Testis (tissue), 3 donors: ENCODE measurements around the gene ZYX. TPM values are rescaled to one million over a fixed set of nuclear protein-coding genes. Genes with fewer than 3 reads are reported as not detected.

Source experiments
- DNase-seq: peaks from one replicate; pipeline ENCODE4 v3.0.0-alpha.2; 2019
- H3K27ac ChIP-seq, 2 donors: fragments of 200-600 bp; sonication (generic); one replicate each; pipeline ENCODE4 v1.5.1; 2019
- H3K27me3 ChIP-seq: fragments of 200-600 bp; sonication (generic); one replicate; pipeline ENCODE4 v1.5.1; 2019
- H3K36me3 ChIP-seq: fragments of 200-600 bp; sonication (generic); one replicate; pipeline ENCODE4 v1.5.1; 2017; ENCODE audit warnings: low read depth; ENCODE audit errors: missing control alignments
- H3K4me1 ChIP-seq: fragments of 200-600 bp; sonication (generic); one replicate; pipeline ENCODE4 v1.5.1; 2019
- H3K4me3 ChIP-seq, 2 donors: fragments of 200-600 bp; sonication (generic); one replicate each; pipeline ENCODE4 v1.5.1; 2017 to 2019
- H3K9me3 ChIP-seq: fragments of 200-600 bp; sonication (generic); one replicate; pipeline ENCODE4 v1.5.1; 2017
- POLR2A ChIP-seq: fragments of 450-650 bp; IDR thresholded peaks from one replicate; pipeline ENCODE4 v1.6.1; 2017; ENCODE audit warnings: antibody characterized with exemption, mild to moderate bottlenecking, moderate library complexity
- WGBS, 2 donors: methylation state at CpG; one replicate each; pipeline ENCODE4 v1.1.5; 2018; 5-methylcytosine and 5-hydroxymethylcytosine counted together
- intact Hi-C: fragments of 100-400 bp; cut with DNase I; formaldehyde crosslinking; loops from one replicate; pipeline ENCODE4 v1.15.1; 2023; ENCODE audit warnings: low total_unique reads
- polyA plus RNA-seq: library from polyadenylated mRNA; stranded (reverse); fragments of 350-450 nt; fragmentation: Illumina TruSeq; extraction: RNeasy Lipid Tissue Mini Kit (QIAGEN cat#74804); gene quantifications from one replicate; pipeline ENCODE4 v1.2.3, GENCODE V29; 2014; ENCODE audit warnings: low read depth, low replicate concordance; ENCODE audit not compliant: insufficient read depth
- total RNA-seq, 2 donors: library from RNA; depleted of rRNA; stranded (reverse); fragments of >200 nt; gene quantifications; one replicate each; pipeline ENCODE4 v1.2.3, GENCODE V29; 2016
- TF ChIP-seq, protein P1 (sequence below), 3 experiments: fragments of 450-650 bp in 2 of 3; fragments of 200-600 bp in 1 of 3; sonication (generic) in 1 of 3; IDR thresholded peaks; one replicate each; pipeline ENCODE4 v1.5.1; 2016 to 2019; ENCODE audit warnings: antibody characterized with exemption in 3 of 3, mild to moderate bottlenecking in 2 of 3, moderate library complexity in 1 of 3

The ZYX gene
- total and polyA plus RNA-seq, 3 donors from 2014 or later, result 164 to 222 (median 190) TPM

GRCh38 chr7:143385891-143386781, 5.0 kb downstream of the ZYX start:
- Histone ChIP-seq H3K27ac (peak overlapping the region in 1 of 2 donors; percentile 4), H3K4me3 (no peak overlapping the region), H3K36me3 (no peaks in the 10 kb centered on the region), H3K4me1 (peaks cover 51% of the 10 kb centered on the region), H3K27me3 (no peaks in the 10 kb centered on the region), H3K9me3 (no peaks in the 10 kb centered on the region)
- intact Hi-C loops, result no loop called here
- no peak for TF ChIP-seq POLR2A
- TF ChIP-seq, protein P1, sequence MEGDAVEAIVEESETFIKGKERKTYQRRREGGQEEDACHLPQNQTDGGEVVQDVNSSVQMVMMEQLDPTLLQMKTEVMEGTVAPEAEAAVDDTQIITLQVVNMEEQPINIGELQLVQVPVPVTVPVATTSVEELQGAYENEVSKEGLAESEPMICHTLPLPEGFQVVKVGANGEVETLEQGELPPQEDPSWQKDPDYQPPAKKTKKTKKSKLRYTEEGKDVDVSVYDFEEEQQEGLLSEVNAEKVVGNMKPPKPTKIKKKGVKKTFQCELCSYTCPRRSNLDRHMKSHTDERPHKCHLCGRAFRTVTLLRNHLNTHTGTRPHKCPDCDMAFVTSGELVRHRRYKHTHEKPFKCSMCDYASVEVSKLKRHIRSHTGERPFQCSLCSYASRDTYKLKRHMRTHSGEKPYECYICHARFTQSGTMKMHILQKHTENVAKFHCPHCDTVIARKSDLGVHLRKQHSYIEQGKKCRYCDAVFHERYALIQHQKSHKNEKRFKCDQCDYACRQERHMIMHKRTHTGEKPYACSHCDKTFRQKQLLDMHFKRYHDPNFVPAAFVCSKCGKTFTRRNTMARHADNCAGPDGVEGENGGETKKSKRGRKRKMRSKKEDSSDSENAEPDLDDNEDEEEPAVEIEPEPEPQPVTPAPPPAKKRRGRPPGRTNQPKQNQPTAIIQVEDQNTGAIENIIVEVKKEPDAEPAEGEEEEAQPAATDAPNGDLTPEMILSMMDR (IDR thresholded peaks at IDR 0.05), result no peak
- peak; percentile 84 for DNase-seq
- 39 to 51% methylated on average over 17 to 19 of the region's 19 CpGs for WGBS, 2 donors

DNA sequence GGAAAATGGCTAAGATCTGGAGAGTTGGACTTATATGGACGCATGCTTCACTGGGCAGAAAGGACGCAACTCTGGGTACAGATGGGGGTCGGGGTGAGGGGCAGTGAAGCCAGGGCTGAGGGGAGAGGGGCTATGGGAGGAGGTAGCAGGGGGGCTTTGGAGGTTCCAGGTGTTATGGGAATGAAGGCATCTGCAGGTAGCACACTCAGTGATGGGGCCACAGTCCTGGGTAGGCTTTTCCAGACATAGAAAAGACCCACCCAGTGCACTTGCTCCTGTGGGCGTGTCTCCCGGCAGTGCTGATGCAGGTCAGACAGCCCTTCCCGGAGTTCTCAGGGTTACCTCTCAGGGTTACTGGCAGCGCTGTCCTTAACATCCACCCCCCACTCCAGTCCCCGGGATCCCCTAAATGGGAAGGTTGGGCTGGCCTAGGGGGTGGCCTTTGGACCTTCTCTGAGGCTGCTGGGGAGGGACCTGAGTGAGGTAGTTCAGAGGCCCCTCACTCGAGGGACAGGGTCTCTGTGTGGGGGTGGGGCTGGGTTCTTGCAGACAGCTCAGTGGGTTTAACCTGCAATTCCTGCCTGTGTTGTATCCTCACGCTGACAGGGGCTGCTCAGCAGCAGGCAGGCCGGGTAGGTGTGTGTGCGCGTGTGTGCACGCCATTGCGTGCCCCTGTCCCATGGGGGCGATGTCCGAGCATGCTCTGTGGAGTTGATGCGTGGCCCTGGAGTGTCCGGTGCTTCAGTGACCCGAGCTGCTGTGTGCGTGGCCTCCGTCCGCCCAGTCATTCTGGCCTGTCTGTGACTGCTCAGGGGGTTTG, 6.2 kb downstream of the ZYX start:
- no peak for TF ChIP-seq POLR2A
- H3K36me3 ChIP-seq, result no peaks in the 10 kb centered on the region
- peaks cover 63% of the 10 kb centered on the region for H3K4me1 ChIP-seq
- DNase-seq, result no peak
- WGBS, 2 donors, result 87 to 90% methylated on average over 7 to 23 of the region's 23 CpGs
- H3K27ac ChIP-seq, result no peak overlapping the region
- no peaks in the 10 kb centered on the region for H3K9me3 ChIP-seq
- H3K27me3 ChIP-seq, result no peaks in the 10 kb centered on the region
- intact Hi-C loops, result no loop called here
- no peak overlapping the region for H3K4me3 ChIP-seq

GRCh38 chr7:143388051-143388450, 6.9 kb downstream of the ZYX start:
- no peak for TF ChIP-seq POLR2A
- TF ChIP-seq, protein P1 (IDR thresholded peaks at IDR 0.05), result no peak
- no peak overlapping the region for H3K27ac ChIP-seq
- WGBS, 2 donors, result 78 to 89% methylated on average over 8 to 10 of the region's 10 CpGs
- DNase-seq, result no peak
- H3K4me3 ChIP-seq, result no peak overlapping the region
- H3K4me1 ChIP-seq, result peaks cover 66% of the 10 kb centered on the region
- H3K36me3 ChIP-seq, result no peaks in the 10 kb centered on the region
- H3K9me3 ChIP-seq, result no peaks in the 10 kb centered on the region
- H3K27me3 ChIP-seq, result no peaks in the 10 kb centered on the region
- intact Hi-C loops, result no loop called here

- Histone ChIP-seq H3K4me3 (no peak overlapping the region), H3K36me3 (no peaks in the 10 kb centered on the region), H3K9me3 (no peaks in the 10 kb centered on the region), H3K4me1 (peaks cover 65% of the 10 kb centered on the region), H3K27ac (no peak overlapping the region), H3K27me3 (no peaks in the 10 kb centered on the region)
- intact Hi-C loops, result no loop called here
- no peak for DNase-seq
- 86 to 92% methylated on average over 9 to 22 of the region's 28 CpGs for WGBS, 2 donors
- TF ChIP-seq, protein P1 (IDR thresholded peaks at IDR 0.05), result no peak
- no peak for TF ChIP-seq POLR2A
These were observed 7.5 kb downstream of the ZYX start for GRCh38 chr7:143388491-143389101.
